Measurements from ENCODE around the gene CPSF3. TPM values are rescaled to one million over a fixed set of nuclear protein-coding genes. Genes with fewer than 3 reads are reported as not detected.
A peak's percentile ranks its signal among the peaks of the same experiment; 100 is the strongest.

CPSF3 gene
- total and polyA plus RNA-seq, 12 donors, result 20.9 to 58.3 (median 32.5) TPM

DNA sequence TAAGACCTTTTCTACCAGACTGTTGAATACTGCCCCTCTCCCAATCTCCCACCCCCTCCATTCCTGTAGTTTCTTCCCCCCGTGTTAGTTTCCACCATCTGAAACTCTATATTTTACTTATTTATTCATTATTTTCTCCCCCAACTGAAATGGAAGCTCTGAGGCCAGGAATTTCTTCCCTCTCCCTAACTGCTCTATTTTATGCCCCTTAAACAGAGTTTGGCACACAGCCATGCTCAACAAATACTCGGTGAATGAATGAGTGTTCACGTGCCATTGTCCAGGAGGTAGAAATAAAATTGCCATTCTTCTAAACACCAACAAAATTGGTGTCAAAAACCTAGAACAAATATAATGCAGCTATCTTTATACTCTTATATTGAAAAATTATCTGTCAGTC lies 5.7 kb upstream of the CPSF3 start:
- 76 to 85% (median 77%) methylated on average over 3 of the region's 3 CpGs for WGBS, 4 donors
- TF ChIP-seq POLR2A (IDR thresholded peaks at IDR 0.05) (no peak), CTCF (IDR thresholded peaks at IDR 0.05) (no peak)
- Histone ChIP-seq H3K4me1 (replicated peaks in 1 of 2) (peaks cover 3 to 31% of the 10 kb centered on the region in 2 donors), H3K9me3 (replicated peaks in 1 of 3) (no peaks in the 10 kb centered on the region), H3K27me3 (no peaks in the 10 kb centered on the region), H3K4me3 (no peak overlapping the region), H3K27ac (no peak overlapping the region), H3K36me3 (replicated peaks in 1 of 2) (peaks cover 0 to 8% of the 10 kb centered on the region in 2 donors)
- intact Hi-C loops (cut with DNase I), result no loop called here
- DNase-seq, result no peak

DNA sequence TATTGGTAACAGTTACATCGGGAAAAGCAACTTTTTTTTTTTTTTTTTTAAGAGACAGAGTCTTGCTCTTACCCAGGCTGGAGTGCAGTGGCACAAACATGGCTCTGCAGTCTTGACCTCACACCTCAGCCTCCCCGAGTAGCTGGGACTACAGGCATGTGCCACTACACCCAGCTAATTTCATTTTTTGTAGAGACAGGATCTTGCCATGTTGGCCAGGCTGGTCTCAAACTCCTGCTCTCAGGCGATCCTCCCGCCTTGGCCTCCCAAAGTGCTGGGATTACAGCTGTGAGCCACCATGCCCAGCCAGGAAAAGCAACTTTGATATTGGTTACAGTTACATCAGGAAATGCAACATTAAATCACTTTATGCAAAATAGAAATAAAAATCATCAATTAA lies 4.7 kb upstream of the CPSF3 start:
- WGBS, 4 donors, result 89 to 94% (median 93%) methylated on average over 4 of the region's 4 CpGs
- DNase-seq, result no peak
- intact Hi-C loops (cut with DNase I), result no loop called here
- no peak for TF ChIP-seq POLR2A (IDR thresholded peaks at IDR 0.05)
- no peak for TF ChIP-seq CTCF (IDR thresholded peaks at IDR 0.05)
- Histone ChIP-seq H3K27ac (no peak overlapping the region), H3K9me3 (replicated peaks in 1 of 3) (no peaks in the 10 kb centered on the region), H3K27me3 (no peaks in the 10 kb centered on the region), H3K4me1 (replicated peaks in 1 of 2) (peaks cover 3 to 31% of the 10 kb centered on the region in 2 donors), H3K36me3 (replicated peaks in 1 of 2) (peaks cover 0 to 8% of the 10 kb centered on the region in 2 donors), H3K4me3 (no peak overlapping the region)

- H3K27ac ChIP-seq, result no peak overlapping the region
- H3K36me3 ChIP-seq (replicated peaks in 1 of 2), result peaks cover 0 to 8% of the 10 kb centered on the region in 2 donors
- WGBS, 4 donors, result 76 to 82% (median 77%) methylated on average over 3 of the region's 3 CpGs
- H3K9me3 ChIP-seq (replicated peaks in 1 of 3), result no peaks in the 10 kb centered on the region
- H3K27me3 ChIP-seq, result no peaks in the 10 kb centered on the region
- no peak overlapping the region for H3K4me3 ChIP-seq
- H3K4me1 ChIP-seq (replicated peaks in 1 of 2), result peaks cover 3 to 39% of the 10 kb centered on the region in 2 donors
- TF ChIP-seq POLR2A (IDR thresholded peaks at IDR 0.05), result no peak
- no peak for TF ChIP-seq CTCF (IDR thresholded peaks at IDR 0.05)
- intact Hi-C loops (cut with DNase I), result no loop called here
- peak in 1 of 7 donors; percentile 23 for DNase-seq
Measured at GRCh38 chr2:9419541-9419940, 3.9 kb upstream of the CPSF3 start.

DNA sequence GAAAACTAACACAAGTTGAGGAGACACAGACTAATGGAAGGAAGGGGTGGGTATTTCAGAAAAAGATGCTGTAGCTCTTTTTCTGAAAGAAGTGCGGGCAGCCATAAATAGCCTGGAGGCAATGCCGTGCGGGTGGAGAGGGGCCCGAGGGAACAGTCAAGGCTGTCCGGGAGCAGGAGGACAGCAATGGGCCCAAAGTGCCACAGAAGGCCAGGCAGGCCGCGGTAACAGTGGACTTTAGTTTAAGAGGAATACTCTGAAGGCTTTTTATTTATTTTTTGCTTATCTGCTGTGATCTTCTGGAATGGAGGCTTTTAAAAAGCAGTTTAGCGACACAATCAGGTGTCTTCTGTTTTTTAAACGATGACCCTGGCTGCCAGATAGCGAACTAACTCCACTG lies 3.0 kb upstream of the CPSF3 start:
- Histone ChIP-seq H3K9me3 (replicated peaks in 1 of 3) (no peaks in the 10 kb centered on the region), H3K27ac (no peak overlapping the region), H3K4me3 (no peak overlapping the region), H3K4me1 (replicated peaks in 1 of 2) (peaks cover 3 to 41% of the 10 kb centered on the region in 2 donors), H3K27me3 (no peaks in the 10 kb centered on the region), H3K36me3 (replicated peaks in 1 of 2) (peaks cover 0 to 8% of the 10 kb centered on the region in 2 donors)
- TF ChIP-seq POLR2A (IDR thresholded peaks at IDR 0.05) (no peak), CTCF (IDR thresholded peaks at IDR 0.05) (no peak)
- 74 to 78% (median 75%) methylated on average over 10 of the region's 10 CpGs for WGBS, 4 donors
- no peak for DNase-seq
- intact Hi-C loops (cut with DNase I), result no loop called here
